Stimulated activated CD4-positive, alpha-beta T cell treated with anti-CD3 and anti-CD28 coated beads, Interleukin-4, amount 100 ng/mL, for 1 hour (primary cell): ENCODE data around the gene NARS2.

Experiments
- DNase-seq: peaks from one replicate; pipeline ENCODE4 v3.0.0-alpha.2; 2020

Gene NARS2

DNA sequence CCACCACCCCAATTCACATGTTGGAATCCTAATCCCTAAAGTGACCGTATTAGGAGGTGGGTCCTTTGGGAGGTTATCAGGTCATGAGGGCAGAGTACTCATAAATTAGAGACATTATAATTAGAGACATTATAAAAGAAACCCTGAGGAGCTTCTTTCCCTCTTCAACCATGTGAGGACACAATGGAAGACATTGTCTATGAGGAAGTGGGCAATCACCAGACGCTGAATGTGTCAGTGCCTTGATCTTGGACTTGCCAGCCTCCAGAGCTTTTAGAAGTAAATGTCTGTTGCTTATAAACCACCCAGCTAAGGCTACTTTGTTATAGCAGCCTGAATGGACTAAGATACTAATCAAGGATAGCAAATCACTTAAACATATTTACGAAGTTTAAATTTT is 171.8 kb downstream of the NARS2 start:
- no peak for DNase-seq

DNA sequence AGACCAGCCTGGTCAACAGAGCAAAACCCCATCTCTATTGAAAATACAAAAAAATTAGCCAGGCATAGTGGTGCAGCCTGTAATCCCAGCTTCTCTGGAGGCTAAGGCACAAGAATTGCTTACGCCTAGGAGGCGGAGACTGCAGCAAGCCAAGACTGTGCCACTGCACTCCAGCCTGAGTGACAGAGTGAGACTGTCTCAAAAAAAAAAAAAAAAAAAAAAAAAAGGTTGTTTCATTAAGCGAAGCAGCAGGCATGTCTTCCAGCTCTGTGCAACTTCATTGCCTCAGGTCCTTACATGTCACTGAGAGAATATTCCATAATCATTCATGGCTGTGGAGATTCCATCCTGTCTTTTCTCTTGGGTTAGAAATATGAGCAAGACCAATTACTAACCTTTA is 174.0 kb downstream of the NARS2 start:
- no peak for DNase-seq

DNA sequence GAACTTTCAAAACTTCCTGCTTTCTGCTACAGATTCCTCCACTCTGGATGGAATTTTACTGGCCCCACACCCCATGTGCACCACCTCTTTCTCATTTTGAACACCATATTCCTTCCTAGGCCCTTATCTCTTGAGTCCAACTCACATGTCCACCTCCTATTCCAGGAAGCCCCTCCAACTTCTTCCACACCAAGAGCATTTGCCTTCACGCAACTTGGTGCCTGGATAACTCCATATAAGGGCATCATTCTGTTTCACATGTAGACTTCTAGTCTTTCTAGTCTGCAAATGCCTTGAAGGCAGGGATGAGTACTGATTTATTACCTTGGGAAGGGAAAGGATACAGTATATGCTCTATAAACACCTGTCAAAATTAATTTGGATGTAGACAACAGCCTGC is 174.5 kb downstream of the NARS2 start:
- DNase-seq: no peak

DNA sequence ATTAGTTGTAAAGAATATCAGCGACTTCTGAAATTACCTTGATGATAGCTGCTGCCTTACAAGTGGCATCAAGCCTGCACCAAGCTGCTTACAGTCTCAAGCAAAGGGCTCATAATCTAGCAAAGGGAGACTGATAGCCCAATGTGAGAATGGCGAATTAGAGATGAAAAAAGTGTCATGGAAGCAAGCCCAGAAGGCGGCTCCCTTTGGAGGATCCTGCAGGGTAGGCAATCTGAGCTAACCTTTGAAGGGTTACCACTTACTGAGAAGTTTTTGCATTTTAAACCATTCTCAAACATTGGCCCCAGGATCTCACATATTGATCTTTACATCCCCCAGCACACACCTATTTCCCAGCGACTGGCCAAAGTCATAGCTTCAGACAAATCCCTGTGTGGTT is 175.5 kb downstream of the NARS2 start:
- DNase-seq: no peak

DNA sequence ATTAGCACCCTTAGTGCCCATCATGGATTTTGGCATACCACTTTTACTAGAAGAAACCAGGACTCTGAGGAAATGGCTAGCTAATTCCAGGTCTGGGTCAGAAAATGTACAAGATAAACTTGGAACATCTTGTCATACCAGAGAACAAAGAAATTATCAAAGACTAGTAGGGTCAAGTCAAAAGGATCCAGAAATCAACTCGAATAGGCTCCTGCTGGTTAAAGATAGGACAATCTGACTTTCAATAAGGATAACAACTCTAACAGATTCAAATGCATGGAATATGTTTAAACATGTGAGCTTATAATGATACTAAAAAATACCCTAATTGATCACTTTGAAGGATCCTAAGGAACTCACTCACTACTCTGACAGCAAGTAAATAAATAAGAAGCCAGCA is 175.9 kb downstream of the NARS2 start:
- no peak for DNase-seq

DNA sequence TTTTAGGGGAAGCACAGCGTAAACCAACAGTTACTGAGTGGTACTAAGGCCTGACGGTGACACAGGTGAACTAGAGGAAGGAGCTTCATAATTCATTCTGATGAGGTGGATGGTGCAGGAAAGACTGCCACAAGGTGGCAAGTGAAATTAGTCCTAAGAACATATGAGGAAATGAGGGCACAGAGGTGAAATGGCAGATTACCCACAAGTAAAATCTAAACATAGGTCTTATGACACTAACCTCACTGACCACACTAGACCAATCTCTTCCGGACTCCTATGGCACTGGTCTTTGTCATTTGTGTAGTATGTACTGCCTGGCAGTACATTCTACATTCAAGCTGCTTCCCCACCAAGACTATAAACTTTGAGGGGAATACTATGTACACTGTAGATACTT is 177.3 kb downstream of the NARS2 start:
- no peak for DNase-seq

DNA sequence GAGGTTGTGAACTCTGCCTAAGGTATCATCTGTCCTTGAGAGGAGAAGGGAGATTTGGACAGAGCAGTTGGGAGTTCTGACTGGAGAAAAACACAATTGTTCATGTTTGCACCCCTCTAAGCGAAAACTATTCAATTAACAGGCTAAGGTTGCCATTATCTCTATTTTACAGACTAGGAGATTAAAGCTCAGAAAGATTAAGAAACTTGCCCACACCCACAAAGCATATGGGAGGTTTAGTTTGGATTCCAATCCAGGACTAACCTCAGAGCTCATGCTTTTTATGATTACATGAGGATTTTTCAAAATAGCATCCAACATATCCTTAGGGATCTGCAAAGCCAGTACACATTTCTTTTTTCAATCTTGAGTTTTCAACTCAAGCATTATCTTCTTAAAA is 179.1 kb downstream of the NARS2 start:
- DNase-seq: no peak

DNA sequence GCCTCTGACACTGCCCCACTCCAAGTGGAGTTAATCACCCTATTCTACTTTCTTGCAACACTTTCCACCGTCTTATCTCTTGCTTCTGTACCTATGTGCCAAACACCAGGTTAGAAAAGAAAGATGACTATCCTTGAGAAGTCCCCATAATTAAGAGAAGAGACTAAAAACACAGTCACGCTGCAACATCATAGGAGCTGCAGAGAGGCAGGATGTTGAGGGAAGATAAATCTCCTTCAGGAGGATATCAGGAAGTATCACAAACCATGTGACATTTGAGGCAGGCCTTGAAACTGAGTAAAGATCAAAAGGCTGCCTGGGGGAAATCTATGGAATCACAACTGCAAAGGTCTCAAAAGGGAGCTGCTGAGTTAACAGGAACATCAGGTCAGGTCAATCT is 181.8 kb downstream of the NARS2 start:
- no peak for DNase-seq

DNA sequence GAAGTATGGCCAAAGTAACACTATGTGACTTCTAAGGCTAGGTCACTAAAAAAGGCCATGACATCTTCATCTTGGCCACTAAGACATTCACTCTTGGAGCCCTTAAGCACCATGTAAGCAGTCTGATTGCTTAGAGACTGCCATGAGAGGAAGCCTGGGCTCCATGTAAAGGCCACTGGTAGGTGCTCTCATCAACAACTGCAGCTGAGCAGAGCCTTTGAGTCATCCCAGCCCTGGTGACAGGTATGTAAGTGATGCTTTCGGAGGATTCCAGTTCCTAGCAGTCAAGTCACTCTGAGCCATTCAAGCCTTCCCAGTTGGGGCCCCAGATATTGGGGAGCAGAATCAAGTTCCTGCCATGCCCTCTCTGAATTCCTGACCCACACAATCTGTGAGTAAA is 183.2 kb downstream of the NARS2 start:
- no peak for DNase-seq

DNA sequence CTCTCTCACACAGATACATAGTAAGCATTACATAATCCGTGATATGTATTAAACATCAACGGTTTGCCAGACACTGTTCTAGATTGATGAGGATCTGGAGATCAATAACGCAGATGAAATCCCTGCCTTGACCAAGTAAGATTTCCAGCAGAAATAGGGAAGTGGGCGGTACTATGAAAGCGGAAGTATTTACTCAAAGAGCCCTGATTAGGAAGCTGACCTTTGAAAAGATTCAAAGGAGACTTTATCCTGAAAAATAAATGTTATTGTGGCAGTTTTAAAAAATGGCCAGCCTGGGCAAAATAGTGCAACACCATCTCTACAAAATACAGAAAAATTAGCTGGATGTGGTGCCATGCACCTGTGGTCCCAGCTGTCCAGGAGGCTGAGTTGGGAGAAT is 183.9 kb downstream of the NARS2 start:
- no peak for DNase-seq

DNA sequence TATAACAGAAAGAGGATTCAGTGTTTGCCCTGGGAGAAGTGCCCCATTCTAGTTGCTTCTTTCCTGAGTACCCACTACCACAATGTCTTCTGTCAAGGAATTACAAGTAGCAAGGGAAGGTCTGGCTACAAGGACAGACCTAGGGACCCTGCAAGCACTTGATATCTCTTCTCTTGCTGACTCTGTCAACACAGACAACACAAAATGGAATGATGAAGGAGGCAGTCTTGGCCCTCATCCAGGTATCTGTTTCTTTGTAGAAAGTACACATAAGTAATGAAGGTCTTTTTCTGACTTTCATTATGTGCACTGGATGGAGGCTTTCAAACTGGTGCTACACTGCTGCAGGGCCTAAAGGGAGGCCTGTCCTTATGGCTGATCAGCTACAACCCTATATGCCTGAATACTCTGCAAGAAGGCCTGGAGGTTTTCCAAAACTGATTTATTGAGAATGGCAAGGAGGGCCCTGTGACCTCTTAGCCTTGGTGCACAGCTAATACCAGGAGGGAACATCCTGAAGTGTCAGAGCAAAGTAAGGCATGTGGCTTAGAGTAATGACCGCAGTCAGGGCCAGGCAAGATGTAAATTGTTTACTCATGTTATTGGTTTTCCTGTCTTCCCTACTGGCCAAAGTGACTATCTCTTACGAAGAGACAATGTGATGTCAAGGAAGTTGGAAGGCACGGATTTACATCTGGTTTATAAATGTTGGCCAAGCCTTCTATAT is 188.3 kb downstream of the NARS2 start:
- no peak for DNase-seq
